Hepatocyte (in vitro differentiated cells): ENCODE measurements around the gene PTPRN2.

Source experiments
- EZH2 ChIP-seq: fragments of 200-600 bp; sonication (generic); IDR thresholded peaks from 2 replicates; pipeline ENCODE4 v1.6.1; 2016; ENCODE audit warnings: antibody characterized with exemption, mild to moderate bottlenecking, borderline replicate concordance
- EZH2phosphoT487 ChIP-seq: fragments of 200-600 bp; sonication (generic); IDR thresholded peaks from one replicate; pipeline ENCODE4 v1.6.1; 2018; ENCODE audit warnings: antibody characterized with exemption, mild to moderate bottlenecking, low read depth, moderate library complexity; ENCODE audit not compliant: unreplicated experiment, severe bottlenecking
- TF ChIP-seq, protein P1 (sequence below): fragments of 200-600 bp; sonication (generic); IDR thresholded peaks from 2 replicates; pipeline ENCODE4 v1.5.1; 2016; ENCODE audit warnings: antibody characterized with exemption, mild to moderate bottlenecking; ENCODE audit not compliant: poor library complexity

DNA sequence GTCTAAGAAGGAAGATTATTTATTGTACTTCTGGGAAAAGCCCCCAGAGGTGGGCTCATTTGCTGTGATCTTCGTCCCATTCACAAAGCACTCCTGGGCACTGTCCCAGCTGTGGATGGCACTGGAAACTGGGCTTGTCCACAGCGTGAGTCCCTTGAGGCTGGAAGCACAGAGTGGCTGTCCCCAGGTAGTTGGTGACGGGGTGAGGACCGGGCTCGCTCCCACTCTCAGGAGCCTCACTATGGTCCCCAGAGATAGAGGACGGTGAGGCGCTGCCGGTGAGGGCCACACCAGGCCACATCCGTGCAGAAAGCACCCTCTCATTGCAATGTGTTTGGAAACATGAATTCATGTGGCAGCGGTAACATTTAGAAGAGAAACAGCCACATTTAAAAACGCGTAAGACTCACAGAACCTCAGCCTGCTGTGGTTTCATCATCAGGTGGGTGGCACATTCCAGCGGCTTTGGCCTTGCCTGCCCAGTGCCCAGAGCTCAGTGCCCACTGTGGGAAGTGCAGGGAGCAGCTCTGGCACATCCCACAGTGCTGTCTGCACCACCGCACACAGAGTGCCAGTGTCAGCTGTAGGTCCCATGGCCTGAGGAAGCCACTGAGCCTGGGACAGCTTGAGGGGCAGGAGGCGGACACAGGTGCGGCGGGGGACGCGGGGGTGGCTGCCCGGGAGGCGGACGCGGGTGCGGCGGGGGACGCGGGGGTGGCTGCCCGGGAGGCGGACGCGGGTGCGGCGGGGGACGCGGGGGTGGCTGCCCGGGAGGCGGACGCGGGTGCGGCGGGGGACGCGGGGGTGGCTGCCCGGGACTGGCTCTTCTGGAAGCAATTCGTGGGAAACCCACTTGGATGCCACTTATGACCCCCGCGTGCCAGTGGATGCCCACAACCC lies 801.0 kb downstream of the PTPRN2 start:
- TF ChIP-seq, protein P1, sequence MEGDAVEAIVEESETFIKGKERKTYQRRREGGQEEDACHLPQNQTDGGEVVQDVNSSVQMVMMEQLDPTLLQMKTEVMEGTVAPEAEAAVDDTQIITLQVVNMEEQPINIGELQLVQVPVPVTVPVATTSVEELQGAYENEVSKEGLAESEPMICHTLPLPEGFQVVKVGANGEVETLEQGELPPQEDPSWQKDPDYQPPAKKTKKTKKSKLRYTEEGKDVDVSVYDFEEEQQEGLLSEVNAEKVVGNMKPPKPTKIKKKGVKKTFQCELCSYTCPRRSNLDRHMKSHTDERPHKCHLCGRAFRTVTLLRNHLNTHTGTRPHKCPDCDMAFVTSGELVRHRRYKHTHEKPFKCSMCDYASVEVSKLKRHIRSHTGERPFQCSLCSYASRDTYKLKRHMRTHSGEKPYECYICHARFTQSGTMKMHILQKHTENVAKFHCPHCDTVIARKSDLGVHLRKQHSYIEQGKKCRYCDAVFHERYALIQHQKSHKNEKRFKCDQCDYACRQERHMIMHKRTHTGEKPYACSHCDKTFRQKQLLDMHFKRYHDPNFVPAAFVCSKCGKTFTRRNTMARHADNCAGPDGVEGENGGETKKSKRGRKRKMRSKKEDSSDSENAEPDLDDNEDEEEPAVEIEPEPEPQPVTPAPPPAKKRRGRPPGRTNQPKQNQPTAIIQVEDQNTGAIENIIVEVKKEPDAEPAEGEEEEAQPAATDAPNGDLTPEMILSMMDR = no peak
- TF ChIP-seq EZH2 (no peak), EZH2phosphoT487 (no peak)
